HG03135 (cell line): ENCODE results near the gene DHDH.
A peak's percentile ranks its signal among the peaks of the same experiment; 100 is the strongest.

ENCODE experiments used
- ATAC-seq: cut with Tn5 transposase; IDR thresholded peaks from one replicate; pipeline ENCODE4 v1.9.1; 2021; ENCODE audit warnings: mild to moderate bottlenecking, moderate library complexity; ENCODE audit not compliant: unreplicated experiment

DHDH gene

DNA sequence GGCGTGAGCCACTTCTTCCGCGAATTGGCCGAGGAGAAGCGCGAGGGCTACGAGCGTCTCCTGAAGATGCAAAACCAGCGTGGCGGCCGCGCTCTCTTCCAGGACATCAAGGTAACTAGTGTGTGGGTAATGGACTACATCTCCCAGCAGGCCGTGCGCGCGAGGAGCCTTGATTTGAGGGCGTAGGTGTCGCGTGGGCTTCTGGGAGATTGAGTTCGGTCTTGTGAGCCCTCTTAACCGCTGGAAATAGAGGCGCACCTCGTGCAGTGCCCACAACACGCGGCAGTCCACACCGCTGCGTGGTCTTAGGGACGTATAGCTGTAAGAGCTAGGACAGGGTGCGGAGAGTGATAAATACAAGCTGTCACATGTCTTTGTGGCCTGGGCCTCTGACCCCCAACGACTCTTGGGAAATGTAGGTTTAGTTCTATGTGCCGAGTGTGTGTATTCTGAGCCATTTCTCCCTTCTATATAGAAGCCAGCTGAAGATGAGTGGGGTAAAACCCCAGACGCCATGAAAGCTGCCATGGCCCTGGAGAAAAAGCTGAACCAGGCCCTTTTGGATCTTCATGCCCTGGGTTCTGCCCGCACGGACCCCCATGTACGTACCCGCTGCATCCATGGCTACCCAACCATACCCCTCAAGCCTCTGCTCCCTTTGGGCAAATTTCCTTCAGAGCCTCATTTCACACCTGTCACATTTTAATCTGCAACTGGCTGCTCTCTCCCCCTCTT is 32.5 kb downstream of the DHDH start:
- ATAC-seq, result peak; percentile 27

DNA sequence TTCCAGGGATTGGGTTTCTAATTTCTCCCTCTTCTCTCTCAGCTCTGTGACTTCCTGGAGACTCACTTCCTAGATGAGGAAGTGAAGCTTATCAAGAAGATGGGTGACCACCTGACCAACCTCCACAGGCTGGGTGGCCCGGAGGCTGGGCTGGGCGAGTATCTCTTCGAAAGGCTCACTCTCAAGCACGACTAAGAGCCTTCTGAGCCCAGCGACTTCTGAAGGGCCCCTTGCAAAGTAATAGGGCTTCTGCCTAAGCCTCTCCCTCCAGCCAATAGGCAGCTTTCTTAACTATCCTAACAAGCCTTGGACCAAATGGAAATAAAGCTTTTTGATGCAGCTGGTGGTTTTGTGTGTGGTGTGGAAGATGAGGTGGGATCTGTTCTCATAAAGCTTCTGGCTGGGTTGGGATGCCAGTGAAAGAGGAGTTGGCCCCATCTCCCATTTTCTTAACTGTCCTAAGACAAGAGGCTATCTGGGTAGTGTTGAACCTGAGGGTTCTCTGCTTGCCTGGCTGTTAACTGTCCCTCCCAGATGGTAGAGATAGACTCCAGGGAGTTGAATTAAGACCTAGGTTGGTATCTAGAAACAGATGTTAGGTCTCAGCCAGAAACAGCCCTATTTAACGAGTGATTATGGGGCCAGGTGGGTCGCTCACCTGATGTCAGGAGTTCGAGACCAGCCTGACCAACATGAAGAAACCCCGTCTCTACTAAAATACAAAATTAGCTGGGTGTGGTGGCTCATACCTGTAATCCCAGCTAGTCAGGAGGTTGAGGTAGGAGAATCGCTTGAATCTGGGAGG is 33.2 kb downstream of the DHDH start:
- no peak for ATAC-seq

DNA sequence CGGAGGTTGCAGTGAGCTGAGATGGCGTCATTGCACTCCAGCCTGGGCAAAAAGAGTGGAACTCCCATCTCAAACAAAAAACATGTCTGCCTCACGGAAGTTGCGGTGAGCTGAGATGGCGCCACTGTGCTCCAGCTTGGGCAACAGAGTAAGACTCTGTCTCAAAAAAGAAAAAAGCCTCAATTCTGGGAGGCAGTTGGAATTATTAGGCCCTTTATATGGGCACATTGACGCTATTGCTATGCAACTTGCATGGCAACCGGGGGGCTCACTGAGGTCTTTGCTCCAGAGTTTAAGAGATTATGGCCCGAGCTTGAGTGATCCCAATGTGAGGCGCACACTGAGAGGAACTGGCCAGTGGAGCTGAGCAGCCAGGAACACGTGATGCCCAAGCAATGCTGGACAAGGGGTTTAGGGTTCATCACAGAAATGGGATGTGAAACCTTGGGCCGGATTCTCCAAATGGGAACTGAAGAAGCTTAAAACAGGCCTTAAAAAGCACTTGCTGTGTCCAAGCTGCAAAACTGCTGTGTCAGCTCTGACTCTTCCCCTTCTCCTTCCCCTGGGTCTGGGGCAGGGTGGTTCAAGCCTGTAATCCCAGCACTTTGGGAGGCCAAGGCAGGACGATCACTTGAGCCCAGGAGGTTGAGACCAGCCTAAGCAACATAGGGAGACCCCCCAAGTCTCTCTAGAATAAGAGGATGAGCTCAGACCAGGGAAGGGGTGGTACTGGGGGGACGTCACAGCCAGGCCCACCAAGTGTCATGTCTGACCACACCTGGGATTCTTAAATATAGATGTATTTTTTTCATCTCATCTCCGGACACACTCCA is 34.1 kb downstream of the DHDH start:
- no peak for ATAC-seq

DNA sequence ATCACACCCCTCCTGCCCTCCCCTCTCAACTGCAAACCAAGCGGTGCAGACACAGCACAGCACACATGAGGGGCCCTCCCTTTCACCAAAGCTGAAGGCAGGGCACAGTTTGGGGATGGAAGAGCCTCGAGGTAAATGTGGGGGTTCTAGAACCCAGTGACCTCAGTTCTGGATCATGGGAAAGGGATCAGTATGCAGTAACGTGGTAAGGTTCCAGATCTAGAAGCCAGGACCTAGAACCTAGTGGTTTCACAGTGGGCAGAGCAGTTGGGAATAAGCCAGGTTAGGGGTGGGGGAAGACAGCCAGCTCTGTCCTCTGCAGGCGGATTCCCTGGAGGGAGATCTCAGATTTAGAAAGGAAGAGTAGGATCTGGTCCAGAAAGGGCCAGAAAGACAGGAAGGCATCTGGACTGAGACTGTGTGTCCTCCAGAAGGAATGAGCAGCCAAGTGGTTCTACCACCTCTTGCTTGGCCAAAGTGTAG is 34.7 kb downstream of the DHDH start:
- no peak for ATAC-seq

DNA sequence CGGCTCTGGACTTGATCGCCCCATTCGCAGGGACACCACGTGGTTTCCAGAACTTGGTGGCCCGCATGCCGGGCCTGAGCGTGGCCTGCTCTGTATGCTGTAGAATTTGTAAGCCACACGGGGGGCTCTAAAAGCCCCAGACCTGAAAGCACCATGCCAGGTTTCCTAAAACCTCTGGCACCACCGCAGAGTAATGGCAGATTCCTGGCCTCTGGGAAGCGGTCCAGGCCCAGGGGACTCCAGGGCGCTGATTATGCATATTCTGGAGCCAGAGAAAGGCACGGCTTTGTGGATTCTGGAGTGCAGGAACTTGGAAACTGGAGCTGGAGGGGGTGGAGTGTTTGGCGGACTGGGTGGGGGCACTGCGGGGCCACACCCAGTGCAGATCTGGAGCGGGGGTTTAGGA is 35.3 kb downstream of the DHDH start:
- ATAC-seq, result no peak

DNA sequence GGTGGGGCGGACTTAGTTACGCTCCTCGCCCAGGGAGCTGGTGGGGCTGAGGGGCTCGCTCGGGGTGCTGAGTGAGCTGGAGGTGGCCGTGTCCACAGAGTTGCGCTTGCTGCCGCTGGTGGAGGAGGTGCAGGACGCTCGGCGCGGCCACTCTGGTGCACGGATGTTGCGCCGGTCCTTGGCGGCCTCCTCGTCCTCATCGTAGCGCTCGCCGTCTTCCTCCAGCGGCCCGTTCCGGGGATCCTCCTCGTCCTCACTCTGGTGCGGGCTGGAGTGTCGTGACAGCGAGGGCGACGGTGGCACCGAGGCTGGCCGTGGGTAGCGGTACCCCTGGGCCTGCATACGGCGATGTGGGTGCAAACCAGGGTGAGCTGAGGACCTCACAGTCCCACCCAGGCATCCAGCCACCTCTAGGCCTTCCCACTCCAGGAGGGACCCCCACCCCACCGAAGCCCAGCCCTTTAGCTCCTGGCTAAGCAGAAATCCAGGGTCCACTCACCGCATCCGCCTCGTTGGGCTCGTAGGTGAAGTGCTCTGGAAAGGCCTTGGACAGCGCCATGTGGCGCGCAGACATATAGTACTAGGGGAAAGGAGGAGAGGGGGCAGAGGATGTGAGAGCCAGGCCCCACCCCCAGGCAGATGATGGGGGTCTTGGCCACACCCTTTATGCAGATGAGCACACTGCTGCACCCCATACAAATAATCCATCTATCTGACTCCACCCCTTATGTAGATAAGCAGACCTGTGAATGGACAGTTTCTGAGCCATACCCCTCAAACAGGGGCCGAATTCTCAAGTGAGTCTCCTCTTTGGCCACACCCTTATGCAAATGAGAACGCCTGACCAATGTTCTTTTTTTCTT is 36.0 kb downstream of the DHDH start:
- ATAC-seq, result no peak

DNA sequence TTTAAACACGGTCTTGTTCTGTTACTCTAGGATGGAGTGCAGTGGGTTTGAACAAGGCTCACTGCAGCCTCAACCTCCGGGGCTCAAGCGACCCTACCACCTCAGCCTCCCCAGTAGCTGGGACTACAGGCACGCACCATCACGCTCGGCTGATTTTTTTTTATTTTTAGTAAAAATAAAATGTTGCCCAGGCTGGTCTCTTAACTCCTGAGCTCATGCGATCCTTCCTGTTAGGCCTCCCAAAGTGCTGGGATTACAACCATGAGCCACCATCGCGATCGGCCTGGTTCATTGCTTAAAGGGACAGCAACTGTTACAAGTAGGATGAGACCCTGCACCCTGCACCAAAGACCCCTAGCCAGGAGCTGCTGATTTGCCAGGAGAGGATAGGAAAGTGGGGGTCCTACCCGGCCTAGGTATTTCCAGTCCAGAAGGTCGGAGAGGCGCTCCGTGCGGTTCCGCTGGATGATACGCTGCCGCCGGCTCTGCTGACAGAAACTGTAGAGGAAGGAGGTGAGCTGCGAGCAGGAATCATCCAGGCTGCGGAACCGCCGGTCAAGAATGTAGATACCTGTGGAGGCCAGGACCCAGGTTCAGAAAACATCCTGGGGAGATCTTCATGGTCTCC is 36.8 kb downstream of the DHDH start:
- no peak for ATAC-seq

DNA sequence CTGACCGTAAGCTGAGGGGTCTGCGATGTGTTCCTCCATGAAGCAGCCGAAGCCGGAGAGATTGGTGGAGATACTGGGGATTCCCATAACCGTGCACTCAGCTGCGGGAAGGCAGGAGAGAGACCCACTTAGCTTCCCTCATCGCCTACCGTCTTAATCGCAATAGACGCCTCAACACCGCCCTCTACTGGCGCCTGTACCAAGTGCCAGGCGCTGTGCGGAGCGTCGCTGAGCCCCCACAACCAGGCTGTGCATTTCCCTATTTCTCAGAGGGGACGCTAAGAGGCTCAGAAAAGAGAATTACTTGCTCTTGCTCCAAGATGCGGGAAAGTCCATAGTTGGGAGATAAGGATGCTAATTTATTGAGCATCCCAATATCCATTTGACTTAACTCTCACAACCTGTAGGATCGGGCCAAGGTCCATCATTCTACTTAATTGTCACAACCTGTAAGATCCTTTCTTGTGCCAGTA is 37.5 kb downstream of the DHDH start:
- ATAC-seq, result no peak

DNA sequence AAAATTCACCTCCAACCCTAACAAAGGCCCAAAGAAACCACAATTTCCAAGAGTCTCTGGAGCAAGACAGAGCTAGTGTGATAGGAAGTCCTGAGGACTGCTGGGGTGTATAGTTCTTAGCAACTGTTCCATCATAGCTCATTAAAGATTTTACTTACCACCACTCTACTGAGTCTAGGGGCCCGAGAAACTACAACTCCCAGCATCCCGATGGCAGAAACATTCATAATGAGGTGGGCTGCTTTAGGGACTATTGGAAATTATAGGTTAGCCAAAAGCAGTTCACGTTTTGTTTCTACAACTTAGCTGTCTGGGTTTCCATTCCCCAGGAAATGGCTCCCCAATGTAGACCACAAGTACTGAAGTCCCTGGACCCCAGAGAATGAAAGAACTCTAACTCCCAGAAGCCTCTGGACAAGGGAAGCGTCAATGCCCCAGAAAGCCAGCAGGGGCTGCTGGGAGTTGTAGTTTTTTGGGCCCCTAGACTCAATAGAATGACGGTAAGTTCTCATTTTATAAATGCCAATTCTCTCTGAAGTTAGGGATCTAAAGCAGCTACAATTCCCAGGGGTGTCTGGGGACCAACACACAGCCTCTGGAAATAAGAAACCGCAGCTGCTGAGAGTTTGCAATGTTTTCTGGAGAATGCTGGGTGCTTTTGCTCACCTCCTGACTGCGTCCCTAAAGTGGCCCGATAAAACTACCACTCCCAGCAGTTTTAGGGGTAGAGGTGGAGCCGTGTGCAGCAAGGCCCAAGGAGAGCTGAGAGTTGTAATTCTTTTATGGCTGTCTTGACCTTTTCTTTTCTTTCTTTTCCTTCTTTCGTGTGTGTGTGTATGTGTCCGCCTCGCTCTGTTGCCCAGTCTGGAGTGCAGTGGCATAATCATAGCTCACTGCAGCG is 42.7 kb downstream of the DHDH start:
- ATAC-seq, result no peak

DNA sequence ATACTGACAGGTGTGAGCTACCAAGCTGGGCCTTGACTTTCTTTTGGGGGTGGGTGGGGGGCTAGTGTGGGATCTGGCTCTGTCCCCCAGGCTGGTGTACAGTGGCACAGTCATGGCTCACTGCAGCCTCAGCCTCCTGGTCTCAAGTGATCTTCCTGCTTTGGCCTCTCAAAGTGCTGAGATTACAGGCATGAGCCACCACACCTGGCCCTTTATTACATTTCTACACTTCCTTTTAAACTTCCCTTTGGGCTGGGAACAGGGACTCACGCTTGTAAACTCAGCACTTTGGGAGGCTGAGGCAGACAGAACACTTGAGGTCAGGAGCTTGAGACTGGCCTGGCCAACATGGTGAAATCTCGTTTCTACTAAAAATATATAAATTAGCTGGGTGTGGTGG is 43.6 kb downstream of the DHDH start:
- no peak for ATAC-seq

DNA sequence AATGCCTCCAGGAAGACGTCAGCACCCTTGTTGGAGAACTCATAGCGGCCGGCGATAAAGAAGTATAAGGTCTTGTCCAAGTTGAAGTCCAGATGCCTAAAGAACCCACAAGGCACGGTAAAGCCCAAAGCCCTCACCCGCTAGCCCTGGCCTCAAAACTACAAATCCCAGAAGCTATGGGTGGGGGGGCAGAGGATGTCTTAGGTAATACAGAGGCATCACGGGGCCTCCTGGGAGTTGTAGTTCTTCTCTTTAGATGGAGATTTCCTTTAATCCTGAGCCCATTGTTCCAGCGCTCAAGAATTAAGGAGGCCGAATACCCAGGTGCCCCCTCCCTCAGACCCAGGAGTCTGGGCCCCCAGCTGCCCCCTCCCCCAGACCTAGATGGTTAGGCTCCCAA is 48.8 kb downstream of the DHDH start:
- ATAC-seq, result no peak

DNA sequence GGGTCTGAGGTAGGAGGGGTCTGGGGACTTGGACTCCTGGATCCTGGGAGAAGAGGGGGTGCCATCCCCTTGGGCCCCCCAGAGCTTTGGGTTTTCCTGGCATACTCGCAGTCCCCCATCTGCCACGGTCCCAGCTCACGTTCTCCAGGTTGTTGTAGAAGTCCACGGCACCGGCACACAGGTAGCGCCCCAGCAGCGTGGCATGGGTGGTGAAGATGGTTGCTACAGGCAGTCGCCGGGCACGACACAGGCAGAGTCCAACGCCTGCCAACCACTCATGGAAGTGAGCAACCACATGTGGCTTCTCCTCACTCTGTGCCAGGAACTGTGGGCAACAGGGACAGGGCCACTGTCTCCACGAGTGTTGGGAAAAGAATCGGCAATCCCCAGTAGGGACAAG is 52.2 kb downstream of the DHDH start:
- no peak for ATAC-seq

DNA sequence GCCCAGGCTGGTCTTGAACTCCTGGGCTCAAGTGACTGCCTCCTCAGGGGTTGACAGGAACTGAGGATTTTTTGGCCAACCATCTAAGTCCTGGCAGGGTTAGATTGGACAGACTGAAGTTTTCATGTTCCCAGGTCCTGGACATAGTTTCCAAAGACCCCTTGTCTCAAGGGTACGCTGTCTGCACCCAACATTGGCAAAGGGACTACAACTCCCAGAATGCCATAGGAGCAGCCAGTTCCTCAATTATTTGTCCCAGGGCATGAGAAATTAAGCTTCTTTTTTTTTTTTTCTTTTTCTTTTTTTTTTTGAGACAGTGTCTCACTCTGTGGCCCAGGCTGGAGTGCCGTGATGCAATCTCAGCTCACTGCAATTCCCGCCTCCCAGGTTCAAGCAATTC is 52.7 kb downstream of the DHDH start:
- no peak for ATAC-seq

DNA sequence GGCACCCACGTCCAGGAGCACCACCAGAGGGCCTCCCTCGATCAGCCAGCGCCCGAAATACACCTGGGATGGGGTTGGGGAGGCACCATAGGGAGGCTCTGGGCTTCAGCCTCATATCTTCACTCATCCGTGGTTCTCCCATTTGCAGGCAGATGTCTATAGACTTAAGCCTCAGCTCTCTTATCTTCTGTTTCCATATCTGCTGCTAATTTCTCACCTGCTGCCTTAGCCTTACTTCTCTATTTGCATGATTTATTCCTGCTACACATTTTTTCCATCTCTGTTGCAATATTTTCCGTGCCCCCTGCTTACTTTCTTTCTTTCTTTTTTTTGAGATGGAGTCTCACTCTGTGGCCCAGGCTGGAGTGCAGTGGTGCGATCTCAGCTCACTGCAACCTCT is 53.8 kb downstream of the DHDH start:
- ATAC-seq, result no peak

DNA sequence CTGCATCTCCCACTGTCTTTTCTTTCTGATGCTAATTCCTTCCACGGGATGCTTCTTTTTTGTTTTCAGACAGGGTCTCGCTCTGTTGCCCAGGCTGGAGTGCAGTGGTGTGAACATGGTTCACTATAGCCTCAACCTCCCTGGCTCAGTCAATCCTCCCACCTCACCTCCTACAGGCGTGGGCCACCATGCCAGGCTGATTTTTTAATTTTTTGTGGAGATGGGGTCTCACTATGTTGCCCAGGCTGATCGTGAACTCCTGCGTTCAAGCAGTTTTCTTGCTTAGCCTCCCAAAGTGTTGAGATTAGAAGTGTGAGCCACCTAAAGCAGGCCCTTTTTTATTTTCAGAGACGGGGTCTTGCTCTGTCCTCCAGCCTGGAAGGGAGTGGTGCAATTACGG is 54.8 kb downstream of the DHDH start:
- no peak for ATAC-seq

DNA sequence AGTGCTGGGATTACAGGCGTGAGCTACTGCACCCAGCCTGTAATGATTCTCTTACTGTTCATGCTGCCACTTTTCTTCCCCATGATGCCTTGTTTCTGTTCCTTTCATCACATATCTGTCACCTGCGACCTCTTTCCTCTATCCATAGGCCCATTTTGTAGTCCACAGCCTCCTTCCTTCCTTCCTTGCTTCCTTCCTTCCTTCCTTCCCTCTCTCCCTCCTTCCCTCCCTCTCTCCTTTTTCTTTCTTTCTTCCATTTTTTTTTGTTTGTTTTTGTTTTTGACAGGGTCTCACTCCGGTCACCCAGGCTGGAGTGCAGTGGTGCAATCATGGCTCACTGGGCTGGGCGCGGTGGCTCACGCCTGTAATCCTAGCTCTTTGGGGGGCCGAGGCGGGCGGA is 55.4 kb downstream of the DHDH start:
- no peak for ATAC-seq

DNA sequence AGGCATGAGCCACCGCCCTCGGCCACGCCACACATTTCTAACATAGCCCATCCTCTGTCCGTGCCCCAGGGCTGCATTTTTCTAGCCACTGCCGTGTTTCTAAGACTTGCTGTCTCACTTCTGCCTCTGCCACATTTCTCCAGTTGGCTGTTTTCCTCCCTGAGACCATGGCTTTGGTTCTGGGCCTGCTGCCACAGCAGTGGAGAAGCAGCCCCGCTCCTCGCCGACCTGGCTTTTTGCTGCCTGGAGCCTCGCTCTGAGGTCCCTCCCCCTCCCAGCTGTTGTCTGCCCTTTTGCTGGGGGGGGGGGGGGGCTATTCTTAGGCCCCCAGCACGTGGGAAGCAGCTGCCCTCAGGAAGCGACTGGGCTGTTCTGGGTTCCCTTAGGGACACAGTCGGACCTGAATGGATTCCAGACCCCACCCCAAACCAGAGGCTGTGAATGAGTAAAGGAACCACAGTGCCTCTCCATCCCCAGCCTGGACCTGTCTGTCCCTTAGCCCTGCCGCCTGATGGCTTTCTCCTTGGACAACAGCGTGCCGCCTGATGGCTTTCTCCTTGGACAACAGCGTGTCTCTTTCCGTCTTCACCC is 56.3 kb downstream of the DHDH start:
- no peak for ATAC-seq

DNA sequence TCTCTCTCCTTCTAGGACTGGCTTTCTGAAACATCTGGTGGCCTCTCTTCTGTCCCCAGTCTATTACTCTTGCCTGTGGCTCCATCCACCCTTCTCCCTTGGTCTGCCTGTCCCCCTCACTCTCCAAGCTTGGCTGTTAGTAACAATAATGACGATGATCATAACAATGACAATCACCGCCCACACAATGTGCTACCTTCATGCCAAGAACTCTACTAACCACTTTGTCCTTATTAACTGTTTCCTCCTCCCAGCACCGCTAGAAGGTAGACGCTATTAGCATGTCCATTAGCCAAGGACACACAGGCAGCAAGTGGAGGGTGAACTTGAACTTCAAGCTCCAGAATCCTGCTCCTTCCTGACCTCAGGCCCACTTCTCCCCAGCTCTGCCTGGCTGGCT is 56.9 kb downstream of the DHDH start:
- ATAC-seq, result no peak
